SKM-1 (cell line): ENCODE data around the gene ANK3.

Experiments used
- DNase-seq: peaks from one replicate; lab custom pipeline; 2025; ENCODE audit not compliant: unreplicated experiment; lab: John Stamatoyannopoulos, UW

ANK3 gene

GRCh38 chr10:60389413-60390025 lies at the start of gene ANK3:
Gene ANK3, minus strand, starts transcription at chr10:60389875. Its CDS starts 337 bp downstream, at chr10:60389538.
- DNase-seq = no peak

- peak; percentile 39 for DNase-seq
Measured at GRCh38 chr10:60434418-60435046, 44.9 kb upstream of the ANK3 start.

GRCh38 chr10:60433684-60434083 lies 44.0 kb upstream of the ANK3 start:
- DNase-seq = no peak

DNA sequence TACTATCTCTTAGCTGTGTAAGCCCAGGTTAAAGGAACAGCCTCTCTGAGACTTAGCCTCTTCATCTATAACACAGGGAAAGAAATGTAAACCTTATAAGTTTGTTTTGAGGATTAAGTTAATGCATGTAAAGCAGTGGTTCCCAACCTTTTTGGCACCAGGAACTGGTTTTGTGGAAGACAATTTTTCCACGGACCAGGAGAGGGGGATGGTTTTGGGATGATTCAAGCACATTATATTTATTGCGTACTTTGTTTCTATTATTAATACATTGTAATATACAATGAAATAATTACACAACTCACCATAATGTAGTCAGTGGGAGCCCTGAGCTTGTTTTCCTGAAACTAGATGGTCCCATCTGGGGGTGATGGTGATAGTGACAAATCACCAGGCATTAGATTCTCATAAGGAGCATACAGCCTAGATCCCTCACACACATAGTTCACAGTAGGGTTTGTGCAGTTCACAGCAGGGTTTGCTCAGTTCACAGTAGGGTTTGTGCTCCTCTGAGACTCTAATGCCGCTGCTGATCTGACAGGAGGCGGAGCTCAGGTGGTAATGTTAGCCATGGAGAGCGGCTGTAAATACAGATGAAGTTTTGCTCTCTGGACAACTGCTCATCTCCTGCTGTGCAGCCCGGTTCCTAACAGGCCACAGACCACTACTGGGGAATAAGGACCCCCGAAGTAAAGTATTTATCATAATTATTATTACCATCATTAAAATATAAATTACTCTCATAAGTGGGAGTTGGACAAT lies 41.3 kb upstream of the ANK3 start:
- no peak for DNase-seq

DNA sequence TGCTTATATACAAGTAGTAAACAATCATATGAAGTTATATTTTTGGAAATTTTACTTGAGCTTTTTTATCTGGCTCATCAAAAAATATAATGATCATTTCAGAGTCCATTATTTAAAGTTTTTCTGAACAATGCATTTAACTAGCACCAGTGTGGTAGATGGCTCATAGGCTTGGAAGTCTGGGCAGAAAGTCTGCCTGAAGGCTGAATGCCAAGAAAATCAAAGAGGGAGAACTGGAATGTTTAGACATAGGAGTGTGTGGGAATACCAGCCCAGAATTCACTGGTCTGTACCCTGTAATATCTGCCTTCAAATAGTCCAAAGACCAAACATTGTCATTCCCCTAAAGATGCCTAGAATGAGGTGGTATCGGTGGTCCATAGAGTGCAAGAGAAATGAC lies 40.3 kb upstream of the ANK3 start:
- no peak for DNase-seq

DNA sequence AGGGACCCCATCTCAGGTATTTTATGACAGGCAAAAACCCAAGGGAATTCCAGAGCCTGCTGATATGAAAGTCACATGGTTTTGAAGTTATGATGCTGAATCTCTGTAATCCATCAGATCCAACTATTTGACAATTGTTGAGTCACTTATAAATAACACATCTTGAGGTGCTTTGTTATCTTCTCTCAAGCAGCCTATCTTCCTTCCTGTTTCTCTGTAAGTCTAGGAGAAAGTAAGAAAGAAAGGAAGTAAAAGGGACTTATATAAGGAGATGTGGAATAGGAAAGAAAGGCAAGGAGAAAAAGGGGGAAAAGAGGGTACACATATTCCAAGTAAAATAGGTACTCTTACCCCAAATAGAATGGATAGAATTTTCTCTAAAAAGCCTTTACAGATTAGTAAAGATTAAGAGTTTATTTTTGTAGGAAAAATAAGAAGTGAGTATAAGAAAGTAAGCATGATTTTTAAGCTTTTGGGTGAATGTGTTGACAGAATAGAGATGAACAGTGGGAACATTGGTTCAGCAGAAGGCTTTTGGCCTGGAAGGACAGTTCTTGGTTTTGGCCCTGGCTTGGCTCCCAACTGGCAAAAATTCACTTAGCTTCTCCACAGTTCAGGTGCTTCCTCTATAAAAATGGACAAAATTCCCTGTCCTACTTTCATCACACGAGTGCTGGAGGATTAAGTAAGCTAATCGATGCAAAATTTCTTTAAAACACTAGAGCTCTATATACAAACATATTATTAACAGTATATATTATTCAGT lies 39.6 kb upstream of the ANK3 start:
- no peak for DNase-seq

GRCh38 chr10:60428387-60428737 lies 38.7 kb upstream of the ANK3 start:
- no peak for DNase-seq

DNA sequence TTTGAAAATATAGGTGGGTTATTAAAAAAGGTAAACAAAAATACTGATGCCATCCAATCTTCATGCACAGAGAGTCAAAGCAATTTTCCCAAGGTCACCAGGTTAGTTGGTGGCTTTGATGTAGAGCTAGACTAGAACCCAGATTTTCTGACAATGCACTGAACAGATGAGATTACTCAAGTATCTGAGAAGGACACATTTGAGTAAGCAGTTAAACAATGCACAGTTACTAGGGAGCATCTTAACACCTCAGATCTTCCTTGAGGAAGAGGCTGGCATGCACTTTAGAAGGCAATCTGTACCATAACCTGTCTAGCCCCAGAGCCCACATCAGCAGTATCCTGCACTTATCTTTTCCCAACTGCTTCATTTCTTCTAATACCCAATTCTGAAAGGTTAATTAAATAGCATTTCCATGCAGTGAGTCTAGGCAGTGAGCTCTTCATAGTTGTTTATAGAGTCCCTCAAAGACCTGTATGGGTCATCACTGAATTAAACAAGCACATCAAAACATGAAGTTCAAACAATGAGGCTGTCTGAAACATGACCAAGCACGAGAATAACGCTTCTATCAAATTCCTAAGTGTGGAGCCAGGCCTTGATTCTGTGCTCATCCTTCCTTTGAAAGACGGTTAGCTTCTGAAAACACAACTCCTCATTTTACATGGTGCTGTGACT lies 38.2 kb upstream of the ANK3 start:
- no peak for DNase-seq

DNA sequence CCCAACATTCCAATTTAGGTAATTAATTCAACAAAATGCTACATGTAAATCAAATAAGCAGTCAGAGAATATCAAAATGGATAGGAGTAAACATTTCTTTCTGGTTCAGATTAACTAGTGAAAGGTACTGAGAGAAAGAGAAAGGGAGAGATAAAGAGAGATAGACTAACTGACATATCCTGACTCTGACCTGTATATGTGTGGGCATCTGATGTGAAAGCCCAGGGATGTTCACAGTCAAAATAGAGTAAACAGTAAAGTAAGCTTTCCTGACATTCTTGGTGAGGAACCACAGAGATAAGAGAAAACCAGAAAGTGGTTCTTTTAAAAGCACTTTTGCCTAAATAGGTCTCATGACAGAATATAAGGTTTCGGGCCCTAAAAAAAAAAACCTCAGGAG lies 37.5 kb upstream of the ANK3 start:
- DNase-seq = no peak

DNA sequence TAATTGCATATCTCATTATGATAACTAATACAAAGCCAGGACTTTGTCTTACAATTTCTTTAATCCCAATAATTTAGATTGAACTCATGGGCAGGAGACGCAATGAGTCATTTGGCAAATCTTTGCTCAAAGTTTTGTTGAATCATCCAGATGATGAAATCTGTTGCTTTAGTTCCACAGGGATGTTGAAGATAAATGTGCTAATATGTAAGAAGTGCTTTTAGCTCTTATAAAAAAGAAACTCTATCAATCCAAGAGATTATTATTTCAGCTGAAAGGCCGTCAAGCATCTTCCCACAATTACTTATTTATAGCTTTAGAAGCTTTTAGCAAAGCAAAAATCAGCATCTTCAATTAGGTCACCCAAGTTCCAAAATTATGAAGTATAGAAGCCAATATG lies 36.8 kb upstream of the ANK3 start:
- DNase-seq = no peak

DNA sequence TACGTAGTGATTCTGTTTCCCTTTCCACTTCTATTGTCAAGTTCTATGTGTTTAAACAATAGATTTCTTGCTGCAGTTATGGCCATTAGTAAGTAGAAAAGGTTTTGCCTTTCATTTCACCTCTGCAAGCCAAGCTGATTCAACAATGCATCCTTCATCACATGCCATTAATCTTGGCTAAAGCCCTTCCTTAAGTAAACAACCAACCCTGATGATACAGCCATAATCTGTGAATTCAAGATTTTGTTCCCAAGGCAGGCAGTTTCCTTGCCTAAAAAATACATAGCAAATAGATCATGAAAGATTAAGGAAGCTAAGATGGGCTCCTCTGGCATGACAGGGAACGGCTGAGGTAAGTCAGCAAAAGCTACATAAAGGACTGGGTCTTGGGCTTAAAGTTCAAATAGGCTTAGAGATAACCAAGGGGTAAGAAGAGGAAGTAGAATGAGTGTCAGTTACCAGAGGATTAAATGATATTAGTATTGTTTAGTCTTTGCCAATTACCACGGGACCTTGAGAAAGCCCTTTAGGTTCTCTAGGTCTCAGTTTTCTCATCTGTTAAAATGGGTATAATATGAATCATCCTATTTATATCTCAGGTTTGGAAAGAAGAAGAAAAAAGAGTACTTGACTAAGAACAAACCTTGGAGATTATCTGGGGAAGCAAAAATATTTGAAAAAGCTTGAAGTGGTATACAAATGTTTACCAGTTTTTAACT lies 35.9 kb upstream of the ANK3 start:
- DNase-seq = no peak

DNA sequence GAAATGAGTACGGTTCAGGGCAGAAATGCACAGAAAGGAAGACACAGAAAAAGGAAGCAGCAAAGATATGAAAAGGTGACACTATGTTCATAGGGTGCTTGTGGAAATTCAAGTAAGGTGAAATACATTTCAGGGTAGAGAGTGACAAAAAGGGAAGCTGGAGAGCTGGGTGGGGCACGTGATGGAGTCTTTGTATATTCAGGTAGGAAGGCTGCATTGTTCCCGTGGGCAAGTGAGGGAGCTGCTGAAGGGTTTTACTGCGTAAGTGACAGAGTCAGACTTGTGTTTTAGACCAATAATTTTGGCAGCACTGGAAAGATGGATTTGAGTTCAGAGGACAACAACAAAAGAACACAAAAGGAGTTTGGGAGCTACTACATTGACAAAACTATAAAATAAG lies 35.3 kb upstream of the ANK3 start:
- DNase-seq = no peak

DNA sequence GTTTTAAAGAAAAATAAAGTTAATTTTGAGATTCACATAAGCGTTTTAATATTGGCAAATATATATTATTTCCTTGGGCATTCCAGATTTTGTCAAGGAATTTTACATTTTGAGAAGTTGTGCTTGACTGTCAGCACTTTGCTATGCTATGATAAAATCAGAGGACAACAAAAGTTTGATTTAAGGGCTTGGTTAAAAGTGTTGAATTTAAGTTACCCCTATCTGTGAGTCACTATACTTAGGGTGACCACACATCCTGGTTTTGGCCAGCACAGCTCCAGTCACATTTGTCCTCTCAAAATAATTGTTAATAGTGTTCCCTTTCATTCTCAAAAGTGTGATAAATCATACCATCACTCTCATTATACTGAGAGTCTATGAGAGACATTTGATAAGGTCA lies 34.2 kb upstream of the ANK3 start:
- DNase-seq = no peak

GRCh38 chr10:60422809-60423208 lies 33.1 kb upstream of the ANK3 start:
- DNase-seq = no peak

- DNase-seq = no peak
Measured at GRCh38 chr10:60420991-60421894, 31.6 kb upstream of the ANK3 start.

- no peak for DNase-seq
Measured at GRCh38 chr10:60419249-60419648, 29.6 kb upstream of the ANK3 start.

DNA sequence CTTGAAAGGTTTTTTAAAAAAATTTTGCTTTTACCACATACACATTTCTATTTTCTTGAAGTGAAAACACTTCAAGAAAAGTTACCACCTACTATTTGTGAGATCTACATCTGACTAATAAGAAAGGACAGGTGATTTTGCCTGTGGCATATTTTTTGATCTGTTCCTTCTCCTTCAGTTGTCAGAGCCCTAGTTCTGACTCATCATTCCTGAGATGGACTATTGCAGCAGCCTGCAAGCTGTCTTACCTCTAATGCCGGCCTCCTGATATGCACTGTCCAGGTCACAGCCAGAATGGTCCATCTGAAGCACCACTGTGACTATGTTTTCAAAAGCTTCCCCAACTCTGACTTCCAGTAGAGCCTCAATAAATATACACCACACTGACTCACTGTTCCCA lies 28.2 kb upstream of the ANK3 start:
- DNase-seq = no peak

- no peak for DNase-seq
Measured at GRCh38 chr10:60417024-60417423, 27.3 kb upstream of the ANK3 start.

GRCh38 chr10:60414877-60415585 lies 25.4 kb upstream of the ANK3 start:
- no peak for DNase-seq
